Measurements from ENCODE around the gene RNF207. TPM values are rescaled to one million over a fixed set of nuclear protein-coding genes. Genes with fewer than 3 reads are reported as not detected.
A peak's percentile ranks its signal among the peaks of the same experiment; 100 is the strongest.

Gene RNF207
- polyA plus RNA-seq, 1 experiment = 17.9 TPM

GRCh38 chr1:6243993-6244392 is 38.1 kb downstream of the RNF207 start, which contains the start of gene HES3:
Gene HES3, plus strand, starts transcription at chr1:6244179. Its CDS starts 187 bp downstream, at chr1:6244366.
- H3K4me3 ChIP-seq (ENCODE audit: low read depth, low read length) = no peak within 1 kb of the TSS
- no peaks in the 10 kb centered on the region for H3K36me3 ChIP-seq (ENCODE audit: control insufficient read depth, insufficient read depth, low read length)
- ChIA-PET CTCF (interaction anchor here (0.8 to 3.2 kb wide), 8 partner anchors 8 to 210 kb away, joined by 3 to 27 read pairs (median 5); partner anchors contain the start of genes ICMT and RNF207), POLR2A (interaction anchor here (0.6 kb wide), 1 partner anchor 186 kb away, joined by 5 read pairs; no protein-coding TSS in a partner anchor)
- peaks cover 29% of the 10 kb centered on the region for H3K27me3 ChIP-seq (ENCODE audit: control insufficient read depth, insufficient read depth, low read length)
- DNase-seq (ENCODE audit: low read depth) = no peak
- TF ChIP-seq, protein P1, sequence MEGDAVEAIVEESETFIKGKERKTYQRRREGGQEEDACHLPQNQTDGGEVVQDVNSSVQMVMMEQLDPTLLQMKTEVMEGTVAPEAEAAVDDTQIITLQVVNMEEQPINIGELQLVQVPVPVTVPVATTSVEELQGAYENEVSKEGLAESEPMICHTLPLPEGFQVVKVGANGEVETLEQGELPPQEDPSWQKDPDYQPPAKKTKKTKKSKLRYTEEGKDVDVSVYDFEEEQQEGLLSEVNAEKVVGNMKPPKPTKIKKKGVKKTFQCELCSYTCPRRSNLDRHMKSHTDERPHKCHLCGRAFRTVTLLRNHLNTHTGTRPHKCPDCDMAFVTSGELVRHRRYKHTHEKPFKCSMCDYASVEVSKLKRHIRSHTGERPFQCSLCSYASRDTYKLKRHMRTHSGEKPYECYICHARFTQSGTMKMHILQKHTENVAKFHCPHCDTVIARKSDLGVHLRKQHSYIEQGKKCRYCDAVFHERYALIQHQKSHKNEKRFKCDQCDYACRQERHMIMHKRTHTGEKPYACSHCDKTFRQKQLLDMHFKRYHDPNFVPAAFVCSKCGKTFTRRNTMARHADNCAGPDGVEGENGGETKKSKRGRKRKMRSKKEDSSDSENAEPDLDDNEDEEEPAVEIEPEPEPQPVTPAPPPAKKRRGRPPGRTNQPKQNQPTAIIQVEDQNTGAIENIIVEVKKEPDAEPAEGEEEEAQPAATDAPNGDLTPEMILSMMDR (IDR thresholded peaks at IDR 0.05; ENCODE audit: insufficient read depth, low read depth, low read length) = no peak

- peaks cover 27% of the 10 kb centered on the region for H3K27me3 ChIP-seq (ENCODE audit: control insufficient read depth, insufficient read depth, low read length)
- TF ChIP-seq, protein P1 (IDR thresholded peaks at IDR 0.05; ENCODE audit: insufficient read depth, low read depth, low read length) = no peak
- ChIA-PET CTCF (interaction anchor here (0.6 to 9.1 kb wide), 24 partner anchors 8 to 734 kb away, joined by 3 to 264 read pairs (median 4); partner anchors contain the start of genes ICMT and RNF207), POLR2A (interaction anchor here (0.6 kb wide), 1 partner anchor 186 kb away, joined by 5 read pairs; no protein-coding TSS in a partner anchor)
- H3K36me3 ChIP-seq (ENCODE audit: control insufficient read depth, insufficient read depth, low read length) = no peaks in the 10 kb centered on the region
- DNase-seq (ENCODE audit: low read depth) = no peak
- H3K4me3 ChIP-seq (ENCODE audit: low read depth, low read length) = no peak overlapping the region
Measured at GRCh38 chr1:6244401-6245049, 38.6 kb downstream of the RNF207 start.

- CTCF ChIA-PET = interaction anchor here (0.5 to 9.1 kb wide), 45 partner anchors 9 to 735 kb away, joined by 3 to 264 read pairs (median 5); partner anchors contain the start of genes ICMT, RNF207 and RPL22
- Histone ChIP-seq H3K36me3 (ENCODE audit: control insufficient read depth, insufficient read depth, low read length) (no peaks in the 10 kb centered on the region), H3K4me3 (ENCODE audit: low read depth, low read length) (peak overlapping the region; percentile 32), H3K27me3 (ENCODE audit: control insufficient read depth, insufficient read depth, low read length) (peaks cover 27% of the 10 kb centered on the region)
- TF ChIP-seq, protein P1 (IDR thresholded peaks at IDR 0.05; ENCODE audit: insufficient read depth, low read depth, low read length) = peak; percentile 79
- POLR2A ChIA-PET = no interaction called here
- DNase-seq (ENCODE audit: low read depth) = no peak
Measured at GRCh38 chr1:6245086-6245868, 39.4 kb downstream of the RNF207 start.

DNA sequence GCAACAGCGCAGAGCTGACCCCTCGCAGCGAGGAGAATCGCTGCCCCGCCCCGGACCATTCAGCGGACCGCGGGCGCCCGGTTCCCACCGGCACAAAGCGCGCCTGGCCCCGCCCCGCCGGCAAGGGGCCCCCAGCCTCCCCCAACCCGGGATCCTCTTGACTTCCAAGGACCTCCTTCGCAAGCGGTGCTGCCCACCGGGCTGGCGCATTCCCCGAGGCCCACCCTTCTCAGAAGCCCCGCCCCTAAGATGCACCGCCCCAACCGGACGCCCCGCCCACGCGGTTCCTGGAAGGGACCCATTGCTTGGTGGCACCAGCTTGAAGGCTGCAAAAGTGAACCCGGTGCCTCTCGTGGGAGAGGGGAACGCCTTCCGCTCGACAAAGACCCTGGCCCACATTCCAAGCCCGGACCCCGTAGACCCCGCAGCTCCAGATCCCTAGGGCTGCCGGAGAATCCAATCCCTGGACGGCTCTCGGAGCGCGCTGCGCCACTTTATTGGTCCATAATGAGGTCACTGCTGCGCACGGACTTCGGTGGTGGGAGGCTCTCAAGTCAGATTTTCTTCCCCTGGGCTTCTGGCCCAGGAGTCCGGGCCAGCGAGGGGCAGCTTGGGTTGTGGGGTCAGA is 40.1 kb downstream of the RNF207 start:
- Histone ChIP-seq H3K4me3 (ENCODE audit: low read depth, low read length) (peak overlapping the region; percentile 32), H3K27me3 (ENCODE audit: control insufficient read depth, insufficient read depth, low read length) (peaks cover 25% of the 10 kb centered on the region), H3K36me3 (ENCODE audit: control insufficient read depth, insufficient read depth, low read length) (no peaks in the 10 kb centered on the region)
- POLR2A ChIA-PET = no interaction called here
- CTCF ChIA-PET = interaction anchor here (0.5 to 9.1 kb wide), 52 partner anchors 10 to 736 kb away, joined by 3 to 264 read pairs (median 6); partner anchors contain the start of genes ICMT and RPL22
- no peak for DNase-seq (ENCODE audit: low read depth)
- TF ChIP-seq, protein P1 (IDR thresholded peaks at IDR 0.05; ENCODE audit: insufficient read depth, low read depth, low read length) = no peak
